ACHN (cell line): Measurements from ENCODE around the gene SCAP.
"Not testable (repeated sequence)": the region's sequence is repeated elsewhere in the genome, so short reads cannot be mapped to it uniquely, and the experiment has no call there.

Source experiments
- DNase-seq: peaks from one replicate; pipeline ENCODE4 v3.0.0-alpha.2; 2015
- in situ Hi-C: cut with HindIII; loops from 2 replicates; pipeline ENCODE4 v1.10.0; 2017; ENCODE audit warnings: low sequenced_read_pairs, low pct_ligation_motif_present, low pct_unique_long_range_greater_than_20kb

SCAP gene

GRCh38 chr3:47485812-47486211 is 10.1 kb upstream of the SCAP start:
- no peak for DNase-seq
- in situ Hi-C loops: no loop called here

GRCh38 chr3:47482366-47482765 is 6.6 kb upstream of the SCAP start:
- no peak for DNase-seq
- in situ Hi-C loops: no loop called here

GRCh38 chr3:47481763-47482162 is 6.0 kb upstream of the SCAP start:
- in situ Hi-C loops, DNase-seq: not testable (repeated sequence)

- DNase-seq, in situ Hi-C loops: not testable (repeated sequence)
Measured at GRCh38 chr3:47480267-47480666, 4.5 kb upstream of the SCAP start.

- in situ Hi-C loops: no loop called here
- no peak for DNase-seq
Measured at GRCh38 chr3:47479826-47480160, 4.1 kb upstream of the SCAP start.

- DNase-seq: no peak
- in situ Hi-C loops: no loop called here
Measured at GRCh38 chr3:47478022-47478421, 2.3 kb upstream of the SCAP start.

- DNase-seq: no peak
Measured at GRCh38 chr3:47476644-47477199, 981 bp upstream of the SCAP start.

GRCh38 chr3:47476330-47476626 is 537 bp upstream of the SCAP start:
- in situ Hi-C loops: no loop called here
- no peak for DNase-seq

More at GRCh38 chr3:47476644-47477199, 981 bp upstream of the SCAP start:
- in situ Hi-C loops: no loop called here

- in situ Hi-C loops: no loop called here
- peak; percentile 38 for DNase-seq
Measured at GRCh38 chr3:47475029-47475569, 642 bp downstream of the SCAP start.

GRCh38 chr3:47473391-47473790 is 2.4 kb downstream of the SCAP start:
- in situ Hi-C loops: no loop called here
- no peak for DNase-seq

GRCh38 chr3:47469616-47470015 is 6.1 kb downstream of the SCAP start:
- DNase-seq: no peak
- in situ Hi-C loops: no loop called here

- not testable (repeated sequence) for DNase-seq
Measured at GRCh38 chr3:47468315-47468714, 7.4 kb downstream of the SCAP start.

GRCh38 chr3:47464588-47464987 is 11.2 kb downstream of the SCAP start:
- in situ Hi-C loops: no loop called here
- DNase-seq: no peak

More at GRCh38 chr3:47468315-47468714, 7.4 kb downstream of the SCAP start:
- in situ Hi-C loops: not testable (repeated sequence)

GRCh38 chr3:47459534-47460085 is 16.1 kb downstream of the SCAP start:
- in situ Hi-C loops, DNase-seq: not testable (repeated sequence)

- in situ Hi-C loops: no loop called here
- no peak for DNase-seq
Measured at GRCh38 chr3:47456984-47457383, 18.8 kb downstream of the SCAP start.

GRCh38 chr3:47455806-47456452 is 19.8 kb downstream of the SCAP start:
- DNase-seq: no peak
- in situ Hi-C loops: no loop called here

- in situ Hi-C loops: no loop called here
- DNase-seq: no peak
Measured at GRCh38 chr3:47452453-47453215, 23.1 kb downstream of the SCAP start.

- in situ Hi-C loops: no loop called here
Measured at GRCh38 chr3:47444103-47444502, 31.6 kb downstream of the SCAP start.

GRCh38 chr3:47443611-47443995 is 32.1 kb downstream of the SCAP start:
- in situ Hi-C loops: no loop called here
- DNase-seq: no peak

More at GRCh38 chr3:47444103-47444502, 31.6 kb downstream of the SCAP start:
- DNase-seq: no peak
